ENCODE results near the gene SULT2A1. TPM values are rescaled to one million over a fixed set of nuclear protein-coding genes. Genes with fewer than 3 reads are reported as not detected.

The SULT2A1 gene
- total RNA-seq, 1 donor from 2014 or later = 2.1 TPM

- TF ChIP-seq CTCF (IDR thresholded peaks at IDR 0.05) = no peak
- Histone ChIP-seq H3K4me1 (no peaks in the 10 kb centered on the region), H3K36me3 (no peaks in the 10 kb centered on the region), H3K4me3 (no peak overlapping the region), H3K9me3 (no peaks in the 10 kb centered on the region), H3K27ac (no peak overlapping the region), H3K27me3 (peaks cover 5% of the 10 kb centered on the region)
- no peak for DNase-seq (ENCODE audit: low spot score in 2 of 2)
- intact Hi-C loops (cut with DNase I) = no loop called here
Measured at GRCh38 chr19:47848425-47848822, 37.7 kb downstream of the SULT2A1 start.

- H3K36me3 ChIP-seq = no peaks in the 10 kb centered on the region
- no peaks in the 10 kb centered on the region for H3K27me3 ChIP-seq
- intact Hi-C loops (cut with DNase I) = no loop called here
- TF ChIP-seq CTCF (IDR thresholded peaks at IDR 0.05) = no peak
- H3K4me1 ChIP-seq = no peaks in the 10 kb centered on the region
- no peak for DNase-seq (ENCODE audit: low spot score in 2 of 2)
- no peaks in the 10 kb centered on the region for H3K9me3 ChIP-seq
- H3K4me3 ChIP-seq = no peak overlapping the region
- no peak overlapping the region for H3K27ac ChIP-seq
Measured at GRCh38 chr19:47842941-47843340, 43.2 kb downstream of the SULT2A1 start.

GRCh38 chr19:47839913-47840312 lies 46.2 kb downstream of the SULT2A1 start:
- intact Hi-C loops (cut with DNase I) = no loop called here
- H3K27me3 ChIP-seq = no peaks in the 10 kb centered on the region
- H3K4me1 ChIP-seq = no peaks in the 10 kb centered on the region
- no peaks in the 10 kb centered on the region for H3K9me3 ChIP-seq
- no peak overlapping the region for H3K4me3 ChIP-seq
- no peak for DNase-seq (ENCODE audit: low spot score in 2 of 2)
- no peak for TF ChIP-seq CTCF (IDR thresholded peaks at IDR 0.05)
- no peaks in the 10 kb centered on the region for H3K36me3 ChIP-seq
- no peak overlapping the region for H3K27ac ChIP-seq

GRCh38 chr19:47839411-47839810 lies 46.7 kb downstream of the SULT2A1 start:
- no peak overlapping the region for H3K27ac ChIP-seq
- intact Hi-C loops (cut with DNase I) = no loop called here
- no peaks in the 10 kb centered on the region for H3K9me3 ChIP-seq
- no peak overlapping the region for H3K4me3 ChIP-seq
- no peaks in the 10 kb centered on the region for H3K36me3 ChIP-seq
- H3K4me1 ChIP-seq = no peaks in the 10 kb centered on the region
- no peaks in the 10 kb centered on the region for H3K27me3 ChIP-seq
- DNase-seq (ENCODE audit: low spot score in 2 of 2) = no peak
- no peak for TF ChIP-seq CTCF (IDR thresholded peaks at IDR 0.05)

GRCh38 chr19:47836038-47836437 lies 50.1 kb downstream of the SULT2A1 start:
- no peaks in the 10 kb centered on the region for H3K4me1 ChIP-seq
- no peak overlapping the region for H3K27ac ChIP-seq
- H3K36me3 ChIP-seq = no peaks in the 10 kb centered on the region
- no peak for DNase-seq (ENCODE audit: low spot score in 2 of 2)
- no peak overlapping the region for H3K4me3 ChIP-seq
- no peak for TF ChIP-seq CTCF (IDR thresholded peaks at IDR 0.05)
- H3K9me3 ChIP-seq = no peaks in the 10 kb centered on the region
- intact Hi-C loops (cut with DNase I) = no loop called here
- no peaks in the 10 kb centered on the region for H3K27me3 ChIP-seq

GRCh38 chr19:47832723-47833122 lies 53.4 kb downstream of the SULT2A1 start:
- Histone ChIP-seq H3K9me3 (no peaks in the 10 kb centered on the region), H3K4me3 (no peak overlapping the region), H3K27me3 (no peaks in the 10 kb centered on the region), H3K27ac (no peak overlapping the region), H3K36me3 (no peaks in the 10 kb centered on the region), H3K4me1 (no peaks in the 10 kb centered on the region)
- intact Hi-C loops (cut with DNase I) = no loop called here
- DNase-seq (ENCODE audit: low spot score in 2 of 2) = no peak
- no peak for TF ChIP-seq CTCF (IDR thresholded peaks at IDR 0.05)

Measured in ascending aorta (tissue), 2 donors.